ENCODE results near the gene FAM222A.
"Not testable (repeated sequence)": the region's sequence is repeated elsewhere in the genome, so short reads cannot be mapped to it uniquely, and the experiment has no call there.

The FAM222A gene

DNA sequence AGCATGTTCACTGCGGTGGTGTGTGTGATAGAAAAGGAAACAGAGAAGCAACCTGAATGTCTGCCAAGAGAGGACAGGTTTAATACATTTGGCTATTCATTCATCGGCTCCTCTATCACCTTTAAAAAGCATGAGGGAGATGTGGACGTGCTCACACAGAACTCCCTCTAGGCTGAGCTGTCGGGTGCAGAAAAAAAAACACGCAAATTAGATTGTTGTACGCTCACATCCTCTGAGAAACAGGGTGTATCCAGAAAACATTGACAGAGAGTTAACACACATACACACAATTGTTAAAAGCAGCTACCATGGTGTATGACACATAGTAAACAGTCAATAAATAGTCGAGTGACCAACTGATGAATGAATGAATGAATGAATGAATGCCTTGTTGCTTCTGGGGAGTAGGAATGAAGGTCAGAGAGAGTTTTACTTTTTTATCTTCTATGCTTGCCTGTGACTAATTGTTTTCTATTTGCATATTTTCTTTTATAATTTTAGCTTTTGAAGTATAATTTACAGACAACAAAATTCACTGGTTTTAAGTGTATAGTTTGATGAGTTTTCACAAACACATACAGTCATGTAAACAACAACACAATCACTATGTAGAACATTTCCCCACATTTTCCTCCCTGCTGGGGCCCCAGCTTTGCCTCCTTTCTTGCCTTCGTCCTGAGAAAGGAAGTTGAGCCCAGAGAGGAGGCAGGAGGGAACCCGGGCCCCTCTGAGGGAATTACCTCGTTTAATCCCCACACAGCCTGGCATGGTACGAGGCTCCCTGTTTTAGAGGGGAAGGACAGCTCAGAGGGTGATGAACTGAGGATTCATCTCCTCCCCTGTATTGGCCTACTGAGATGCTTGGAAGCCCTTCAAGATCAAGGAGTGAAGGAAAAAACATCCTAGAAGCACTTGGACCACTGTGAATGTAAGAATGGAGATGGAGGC, 19.7 kb upstream of the FAM222A start:
- no peak for DNase-seq

- not testable (repeated sequence) for DNase-seq
Measured at GRCh38 chr12:109694629-109695028, 19.0 kb upstream of the FAM222A start.

- no peak for DNase-seq
Measured at GRCh38 chr12:109695416-109695815, 18.2 kb upstream of the FAM222A start.

DNA sequence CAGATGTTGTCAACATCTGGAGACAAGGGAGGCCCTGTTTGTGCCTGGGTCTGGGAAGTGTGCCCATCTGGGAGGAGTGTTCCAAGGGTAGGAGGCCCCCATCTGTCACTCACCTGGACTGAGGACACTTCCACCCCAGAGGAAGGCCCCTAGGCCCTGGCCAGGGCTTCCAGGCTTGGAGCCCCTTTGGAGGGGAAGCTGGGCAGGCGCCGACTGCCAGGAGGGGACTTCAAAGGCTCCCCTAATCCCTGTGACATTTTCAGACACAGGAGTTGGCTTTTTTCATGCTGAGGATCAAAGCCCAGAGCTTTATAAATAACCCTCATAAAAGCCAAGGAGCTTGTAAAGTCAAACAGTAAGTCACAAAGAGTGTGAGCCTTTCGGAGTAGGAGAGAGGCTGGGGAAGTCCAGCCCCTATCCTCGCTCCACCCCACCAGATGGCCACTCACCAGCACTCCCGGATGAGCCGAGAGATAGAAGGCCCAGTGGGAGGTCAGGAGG, 17.6 kb upstream of the FAM222A start:
- DNase-seq = no peak

DNA sequence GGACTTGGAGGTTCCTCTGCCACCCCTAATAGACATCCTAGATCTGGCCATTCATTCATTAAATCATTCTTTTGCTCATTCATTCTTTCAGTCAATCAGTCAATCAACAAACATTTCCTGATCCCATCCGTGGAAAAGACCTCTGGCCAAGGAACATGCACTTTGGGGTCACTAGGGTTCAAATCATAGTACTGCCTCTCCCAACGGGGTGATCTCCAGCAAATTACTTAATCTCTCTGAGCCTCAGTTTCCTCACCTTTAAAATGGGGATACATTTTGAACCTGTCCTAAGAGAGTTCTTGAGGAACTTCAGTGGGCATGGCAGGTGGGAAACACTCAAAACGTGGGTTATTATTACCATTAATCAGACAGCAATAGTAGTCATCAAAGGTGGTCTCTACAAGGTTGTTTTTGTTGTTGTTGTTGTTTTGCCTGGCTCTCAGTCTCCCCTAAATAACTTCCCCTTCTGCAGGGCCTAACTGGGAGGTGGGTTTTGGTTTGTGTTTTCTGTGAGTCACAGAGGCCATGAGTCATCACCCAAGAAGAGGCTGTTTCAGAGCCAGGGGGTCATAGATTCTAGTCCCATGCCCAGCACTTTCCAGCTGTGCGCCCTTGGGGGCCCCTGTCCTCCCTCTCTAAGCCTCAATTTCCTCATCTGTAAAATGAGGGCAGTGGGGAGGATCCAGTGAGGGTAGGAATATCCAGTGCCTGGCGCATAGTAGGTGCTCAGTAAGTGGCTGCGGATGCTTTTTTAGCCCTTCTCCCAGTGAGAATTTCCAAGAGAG, 16.9 kb upstream of the FAM222A start:
- DNase-seq = no peak

- DNase-seq = no peak
Measured at GRCh38 chr12:109697270-109697553, 16.4 kb upstream of the FAM222A start.

GRCh38 chr12:109697877-109698468, 15.7 kb upstream of the FAM222A start:
- DNase-seq = no peak

DNA sequence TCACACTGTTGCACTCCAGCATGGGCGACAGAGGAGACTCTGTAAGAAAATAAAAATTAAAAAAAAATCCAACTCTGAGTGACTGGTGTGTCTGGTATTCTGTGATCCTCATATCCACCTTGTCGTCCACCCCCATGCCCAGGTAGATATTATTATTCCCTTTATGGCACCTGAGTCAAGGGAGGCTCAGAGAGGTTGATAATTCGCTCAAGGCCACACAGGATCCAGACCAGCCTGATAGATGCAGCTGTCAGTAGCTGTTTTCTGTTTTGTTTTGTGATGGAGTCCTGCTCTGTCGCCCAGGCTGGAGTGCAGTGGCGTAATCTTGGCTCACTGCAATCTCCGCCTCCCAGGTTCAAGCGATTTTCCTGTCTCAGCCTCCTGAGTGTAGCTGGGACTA, 14.8 kb upstream of the FAM222A start:
- no peak for DNase-seq

DNA sequence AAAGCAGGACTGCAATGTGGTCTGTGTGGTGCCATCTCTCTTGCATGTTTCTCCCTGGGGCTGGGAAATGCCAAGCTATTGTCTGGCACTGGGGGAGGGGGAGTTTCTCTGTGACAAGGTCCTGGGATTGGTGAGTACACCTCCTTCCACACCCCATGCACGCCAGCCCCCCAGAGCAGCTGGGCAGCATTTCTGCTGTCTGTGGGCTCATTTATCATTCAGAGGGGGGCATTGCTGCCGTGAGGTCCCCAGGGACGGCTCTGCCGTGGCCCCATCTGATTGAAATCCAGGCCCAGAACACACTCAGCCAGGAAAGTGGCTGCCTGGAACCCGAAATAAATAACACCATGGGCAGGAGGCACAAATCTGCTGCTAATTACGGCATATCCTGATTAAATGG, 12.6 kb upstream of the FAM222A start:
- no peak for DNase-seq

DNA sequence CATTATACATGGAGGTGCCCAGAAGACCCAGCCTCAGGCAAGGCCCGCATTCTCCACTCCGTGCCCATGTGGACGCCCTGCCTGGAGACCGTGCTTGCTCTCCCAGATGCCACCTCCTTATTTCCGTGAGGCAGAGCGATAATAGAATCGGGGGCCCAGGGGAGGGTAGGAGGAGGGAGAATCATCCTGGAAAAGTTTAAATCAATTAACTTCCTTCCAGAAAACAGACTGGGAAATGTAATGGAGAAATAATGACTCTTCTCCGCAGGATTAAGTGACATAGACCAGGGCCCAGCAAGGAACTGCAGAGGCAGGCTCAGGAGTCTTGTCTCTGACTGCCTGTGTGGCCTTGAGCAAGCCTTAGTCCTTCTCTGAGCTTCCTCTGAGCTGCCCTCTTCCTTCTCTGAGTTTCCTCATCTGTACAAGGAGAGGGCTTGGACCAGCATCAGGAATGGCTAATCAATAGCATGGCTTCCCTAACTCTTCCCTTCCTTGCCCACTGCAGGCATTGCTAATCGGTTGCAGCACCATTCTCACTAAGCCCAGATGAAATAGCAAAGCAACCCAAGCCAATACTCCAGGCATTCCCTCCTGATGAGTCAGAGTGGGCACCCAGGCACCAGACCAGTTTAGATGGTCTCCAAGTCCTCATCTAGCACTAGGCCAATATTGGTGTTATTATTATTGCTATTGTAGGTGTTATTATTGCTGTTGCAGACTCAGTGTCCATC, 11.3 kb upstream of the FAM222A start:
- DNase-seq = no peak

- DNase-seq = no peak
Measured at GRCh38 chr12:109703684-109704083, 9.9 kb upstream of the FAM222A start.

- no peak for DNase-seq
Measured at GRCh38 chr12:109704371-109705098, 9.1 kb upstream of the FAM222A start.

- DNase-seq = no peak
Measured at GRCh38 chr12:109705291-109705690, 8.3 kb upstream of the FAM222A start.

GRCh38 chr12:109706398-109706746, 7.3 kb upstream of the FAM222A start:
- DNase-seq = no peak

DNA sequence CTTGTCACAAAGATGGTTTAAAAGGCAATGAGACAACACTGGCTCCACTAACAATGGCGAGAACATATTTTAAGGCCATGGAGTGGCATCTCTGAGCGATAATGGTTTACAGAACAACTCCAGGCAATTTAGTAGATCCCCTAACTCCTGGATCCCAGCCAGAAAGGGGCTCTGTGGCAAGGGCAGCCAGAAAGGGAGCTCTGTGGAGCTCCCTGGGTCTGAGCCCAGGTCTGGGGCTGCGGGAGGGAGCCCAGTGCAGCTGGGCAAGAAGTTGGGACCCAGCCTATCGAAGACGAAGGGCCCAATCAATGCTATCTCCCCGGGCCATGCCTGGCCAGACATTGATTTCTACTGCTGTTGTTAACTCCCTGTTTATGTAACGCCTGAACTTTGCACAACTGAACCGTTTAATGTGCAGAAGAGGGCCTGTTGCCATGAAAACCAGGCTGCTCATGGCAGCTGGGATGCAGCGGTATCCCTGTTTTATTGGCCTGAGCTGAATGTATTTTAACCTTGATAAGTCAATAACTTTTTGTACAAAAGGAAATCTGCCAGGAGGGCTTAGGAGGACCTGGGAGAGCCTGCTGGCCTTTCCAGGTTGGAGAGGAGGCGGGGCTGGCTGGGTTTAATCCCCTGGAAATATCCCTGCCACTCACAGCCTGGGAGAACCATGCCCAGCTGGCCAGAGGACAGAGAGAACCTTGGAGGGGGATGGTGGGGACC, 6.7 kb upstream of the FAM222A start:
- no peak for DNase-seq

DNA sequence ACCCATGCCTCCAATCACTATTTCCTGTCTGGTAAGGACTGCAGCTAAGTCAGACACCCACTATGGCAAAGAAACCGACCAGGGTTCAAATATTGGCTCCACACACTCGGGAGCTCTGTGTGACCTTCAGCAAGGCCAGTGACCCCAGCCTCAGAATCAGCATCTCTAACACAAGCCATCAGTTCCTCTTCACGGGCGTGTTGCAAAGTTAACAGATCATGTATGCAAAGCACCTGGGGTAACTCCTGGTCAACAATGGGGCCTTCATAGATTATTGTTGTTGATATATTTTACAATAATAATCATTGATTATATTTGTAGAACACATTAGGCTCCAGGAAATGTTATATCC, 6.2 kb upstream of the FAM222A start:
- no peak for DNase-seq

DNA sequence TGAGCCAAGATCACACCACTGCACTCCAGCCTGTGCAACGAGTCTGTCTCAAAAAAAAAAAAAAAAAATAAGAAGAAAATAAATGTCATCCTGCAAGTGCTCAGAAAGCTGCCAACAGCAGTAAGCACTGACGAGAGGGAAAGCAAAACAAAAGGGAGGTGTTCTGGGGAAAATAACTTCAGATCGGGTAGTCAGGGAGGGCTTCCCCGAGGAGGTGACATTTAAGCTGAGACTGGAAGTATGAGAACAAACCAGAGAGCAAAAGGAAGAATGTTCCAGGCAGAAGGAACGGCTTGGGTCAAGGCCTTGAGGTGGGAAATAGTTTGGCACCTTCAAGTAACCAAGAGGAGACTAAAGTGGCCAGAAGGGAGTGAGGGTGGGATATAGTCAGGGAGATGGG, 4.7 kb upstream of the FAM222A start:
- no peak for DNase-seq

DNA sequence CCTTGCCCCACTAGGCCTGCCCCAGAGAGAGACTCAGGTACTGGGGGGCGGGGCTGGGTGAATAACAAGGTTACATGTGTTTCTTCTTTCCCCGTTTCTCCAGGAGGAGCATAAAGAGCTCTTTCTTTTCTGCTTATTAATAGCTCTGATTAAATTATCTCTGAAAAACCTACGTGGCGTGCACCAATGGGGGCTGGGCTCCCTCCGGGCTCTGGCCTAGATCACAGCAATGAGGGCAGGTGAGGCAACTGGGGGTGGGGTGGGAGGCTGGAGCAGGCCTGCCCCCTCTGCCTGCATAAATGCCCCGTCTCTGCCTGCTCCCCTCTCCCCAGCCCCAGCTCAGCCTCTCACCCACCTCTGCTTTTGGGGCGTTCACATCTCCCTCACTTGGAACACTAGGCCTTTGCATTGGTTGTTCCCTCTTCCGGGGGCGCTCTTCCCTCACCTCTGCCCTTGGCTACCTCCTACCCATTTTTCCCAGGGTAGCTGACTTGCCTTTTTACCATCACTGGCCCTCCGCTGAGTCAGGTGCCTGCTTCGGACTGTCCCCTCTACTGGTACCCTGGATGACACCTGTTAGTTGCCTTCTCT, 4.1 kb upstream of the FAM222A start:
- DNase-seq = no peak

DNA sequence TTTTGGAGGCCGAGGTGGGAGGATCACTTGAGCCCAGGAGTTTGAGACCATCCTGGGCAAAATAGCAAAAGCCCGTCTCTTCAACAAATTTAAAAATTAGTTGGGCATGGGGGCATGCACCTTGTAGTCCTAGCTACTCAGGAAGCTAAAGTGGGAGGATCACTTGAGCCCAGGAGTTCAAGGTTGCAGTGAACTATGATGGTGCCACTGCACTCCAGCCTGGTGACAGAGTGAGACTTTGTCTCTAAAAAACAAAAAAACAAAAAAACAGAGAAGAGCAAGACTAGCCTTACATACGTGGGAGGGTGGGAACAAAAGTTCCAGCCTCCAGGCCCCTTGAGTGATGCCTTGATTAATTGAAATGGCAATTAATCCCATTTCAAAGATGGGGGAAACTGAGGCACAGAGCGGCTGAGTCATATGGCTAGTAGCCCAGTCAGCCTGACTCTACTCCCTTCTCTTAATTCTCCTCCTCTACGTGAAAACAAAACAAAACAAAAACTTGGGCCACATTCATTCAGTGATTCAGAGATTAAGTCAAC, 3.3 kb upstream of the FAM222A start:
- DNase-seq = no peak

- no peak for DNase-seq
Measured at GRCh38 chr12:109710747-109711595, 2.7 kb upstream of the FAM222A start.
